ENCODE results near the gene KRTAP10-6.
"Not testable (repeated sequence)": the region's sequence is repeated elsewhere in the genome, so short reads cannot be mapped to it uniquely, and the experiment has no call there.

Gene KRTAP10-6

DNA sequence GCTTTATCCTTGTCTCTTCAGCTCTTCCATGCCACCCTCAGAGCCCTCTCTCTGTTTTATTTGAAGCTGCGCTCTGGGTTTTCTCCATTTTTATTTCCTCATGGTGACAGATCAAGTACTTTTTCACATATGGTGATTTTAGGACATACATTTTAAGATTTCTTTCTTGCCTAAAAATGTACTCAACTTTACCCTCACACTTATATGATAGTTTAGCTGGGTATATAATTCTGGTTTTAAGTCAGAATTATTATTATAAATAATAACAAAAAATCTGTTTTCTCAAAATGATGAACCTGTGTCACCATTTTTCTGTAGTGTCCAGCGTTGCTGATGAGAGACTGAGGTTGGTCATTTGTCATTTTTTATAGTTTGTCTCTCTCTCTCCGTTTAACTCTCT, 11.1 kb downstream of the KRTAP10-6 start:
- H3K4me3 ChIP-seq (ENCODE audit: low read length) = no peak overlapping the region
- TF ChIP-seq, protein P1, sequence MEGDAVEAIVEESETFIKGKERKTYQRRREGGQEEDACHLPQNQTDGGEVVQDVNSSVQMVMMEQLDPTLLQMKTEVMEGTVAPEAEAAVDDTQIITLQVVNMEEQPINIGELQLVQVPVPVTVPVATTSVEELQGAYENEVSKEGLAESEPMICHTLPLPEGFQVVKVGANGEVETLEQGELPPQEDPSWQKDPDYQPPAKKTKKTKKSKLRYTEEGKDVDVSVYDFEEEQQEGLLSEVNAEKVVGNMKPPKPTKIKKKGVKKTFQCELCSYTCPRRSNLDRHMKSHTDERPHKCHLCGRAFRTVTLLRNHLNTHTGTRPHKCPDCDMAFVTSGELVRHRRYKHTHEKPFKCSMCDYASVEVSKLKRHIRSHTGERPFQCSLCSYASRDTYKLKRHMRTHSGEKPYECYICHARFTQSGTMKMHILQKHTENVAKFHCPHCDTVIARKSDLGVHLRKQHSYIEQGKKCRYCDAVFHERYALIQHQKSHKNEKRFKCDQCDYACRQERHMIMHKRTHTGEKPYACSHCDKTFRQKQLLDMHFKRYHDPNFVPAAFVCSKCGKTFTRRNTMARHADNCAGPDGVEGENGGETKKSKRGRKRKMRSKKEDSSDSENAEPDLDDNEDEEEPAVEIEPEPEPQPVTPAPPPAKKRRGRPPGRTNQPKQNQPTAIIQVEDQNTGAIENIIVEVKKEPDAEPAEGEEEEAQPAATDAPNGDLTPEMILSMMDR (conservative IDR thresholded peaks at IDR 0.05; ENCODE audit: low read length) = no peak
- no peak for DNase-seq (ENCODE audit: low read depth)

DNA sequence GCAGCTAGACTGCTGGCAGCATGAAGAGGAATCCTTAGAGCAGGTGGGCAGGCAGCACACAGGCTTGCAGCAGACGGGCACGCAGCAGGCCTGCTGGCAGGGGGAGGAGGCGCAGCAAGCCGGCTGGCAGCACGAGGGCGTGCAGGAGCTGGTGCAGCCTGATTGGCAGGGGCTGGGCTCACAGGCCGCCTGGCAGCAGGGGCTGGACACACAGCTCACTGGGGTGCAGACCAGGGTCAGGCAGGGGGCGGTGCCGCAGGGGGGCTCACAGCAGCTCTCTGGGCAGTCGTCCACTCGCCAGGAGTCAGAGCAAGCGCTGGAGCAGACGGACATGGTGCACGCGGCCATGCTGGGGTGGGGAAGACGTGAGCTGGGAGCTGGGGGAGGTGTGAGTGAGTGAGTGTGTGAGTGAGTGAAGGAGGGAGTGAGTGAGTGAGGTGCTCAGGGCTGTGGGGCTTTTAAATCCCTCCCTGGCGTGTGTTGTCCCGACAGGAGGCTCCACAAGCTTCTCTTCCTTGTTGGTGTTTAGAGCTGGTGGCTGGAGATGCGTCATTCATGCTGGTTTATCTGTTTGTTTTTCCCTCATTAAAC, 12.0 kb downstream of the KRTAP10-6 start, which contains the start of gene KRTAP10-5:
Gene KRTAP10-5, minus strand, starts transcription at position 374 of the 591 bp plus-strand sequence. Its CDS starts 26 bp downstream, at position 348.
- DNase-seq (ENCODE audit: low read depth); H3K4me3 ChIP-seq (ENCODE audit: low read length): not testable (repeated sequence)

DNA sequence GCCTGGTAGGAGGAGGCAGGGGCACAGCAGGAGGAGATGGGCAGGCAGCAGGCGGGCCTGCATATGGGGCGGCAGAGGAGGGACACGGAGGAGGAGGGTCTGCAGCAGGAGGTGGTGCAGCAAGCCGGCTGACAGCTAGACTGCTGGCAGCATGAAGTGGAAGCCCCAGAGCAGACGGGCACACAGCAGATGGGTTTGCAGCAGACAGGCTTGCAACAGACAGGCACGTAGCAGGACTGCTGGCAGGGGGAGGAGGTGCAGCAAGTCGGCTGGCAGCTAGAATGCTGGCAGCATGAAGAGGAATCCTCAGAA, 12.5 kb downstream of the KRTAP10-6 start:
- TF ChIP-seq, protein P1 (conservative IDR thresholded peaks at IDR 0.05; ENCODE audit: low read length) = no peak
- no peak for DNase-seq (ENCODE audit: low read depth)
- H3K4me3 ChIP-seq (ENCODE audit: low read length) = no peak overlapping the region

DNA sequence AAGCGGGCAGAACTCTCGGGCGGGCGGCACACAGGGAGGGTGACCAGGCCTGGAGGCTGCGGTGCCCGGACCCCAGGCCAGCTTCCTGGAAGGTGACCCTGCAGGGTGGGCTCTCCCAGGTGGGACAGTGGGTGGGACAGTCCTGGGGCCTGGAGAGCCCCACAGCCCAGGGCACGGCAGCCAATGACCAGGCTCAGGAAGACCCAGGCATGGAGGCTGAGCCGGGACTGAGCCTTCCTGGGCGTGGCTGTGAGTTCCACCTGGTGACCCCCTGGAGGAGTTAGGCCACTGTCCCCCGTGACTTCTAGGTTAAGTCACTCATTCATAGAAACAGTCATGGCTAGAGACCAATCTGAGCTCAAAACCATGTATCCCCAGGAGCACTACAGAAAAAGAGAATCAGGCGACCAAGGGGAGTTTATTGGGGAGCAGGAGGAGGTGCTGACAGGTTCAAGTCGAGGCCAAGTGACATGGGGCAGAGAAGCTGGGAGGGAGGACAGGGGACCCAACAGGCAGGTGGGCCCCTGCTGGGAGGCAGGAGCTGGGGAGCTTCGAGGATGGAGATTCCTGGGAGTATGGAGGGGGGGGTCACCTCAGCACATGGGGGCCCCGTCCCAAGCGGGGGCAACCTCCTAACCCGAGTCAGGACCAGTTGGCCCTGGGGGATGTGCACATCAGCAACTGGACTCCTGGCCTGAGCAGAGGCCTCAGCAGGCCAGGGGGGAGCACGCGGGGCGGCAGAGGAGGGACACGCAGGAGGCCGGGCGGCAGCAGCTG, 13.1 kb downstream of the KRTAP10-6 start:
- no peak for DNase-seq (ENCODE audit: low read depth)
- no peak overlapping the region for H3K4me3 ChIP-seq (ENCODE audit: low read length)
- TF ChIP-seq, protein P1 (conservative IDR thresholded peaks at IDR 0.05; ENCODE audit: low read length) = no peak

DNA sequence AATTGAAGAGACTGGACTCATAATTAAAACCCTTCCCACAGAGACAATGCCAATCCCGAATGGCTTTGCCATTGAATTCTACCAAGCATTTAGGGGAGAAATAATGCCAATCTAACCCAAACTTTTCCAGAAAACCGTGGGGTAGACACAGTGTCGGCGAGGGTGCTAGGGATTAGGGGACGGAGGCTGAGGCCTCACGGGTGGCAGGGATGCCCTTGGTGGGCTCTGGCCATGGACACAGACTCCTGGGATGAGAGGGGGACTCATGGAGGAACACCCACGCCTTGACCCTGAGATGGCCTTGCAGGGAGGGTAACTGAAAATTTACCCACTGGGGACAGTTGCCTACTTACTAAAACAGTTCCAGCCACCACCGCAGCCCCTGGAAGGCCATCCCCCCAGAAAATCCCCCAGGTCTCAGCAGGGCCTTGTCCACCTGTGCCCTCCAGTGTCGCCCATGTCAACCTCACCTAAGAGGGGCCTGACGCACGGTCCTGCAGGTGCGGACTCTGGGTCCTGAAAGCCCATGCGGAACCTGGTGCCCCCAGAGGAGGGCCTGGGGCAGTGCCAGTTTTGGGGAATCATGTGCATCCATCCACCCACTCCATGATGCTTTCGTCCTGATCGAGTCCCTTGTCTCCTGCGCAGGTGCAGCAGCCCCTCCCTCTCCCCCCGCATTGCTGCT, 13.8 kb downstream of the KRTAP10-6 start:
- no peak overlapping the region for H3K4me3 ChIP-seq (ENCODE audit: low read length)
- no peak for DNase-seq (ENCODE audit: low read depth)
- TF ChIP-seq, protein P1 (conservative IDR thresholded peaks at IDR 0.05; ENCODE audit: low read length) = no peak

DNA sequence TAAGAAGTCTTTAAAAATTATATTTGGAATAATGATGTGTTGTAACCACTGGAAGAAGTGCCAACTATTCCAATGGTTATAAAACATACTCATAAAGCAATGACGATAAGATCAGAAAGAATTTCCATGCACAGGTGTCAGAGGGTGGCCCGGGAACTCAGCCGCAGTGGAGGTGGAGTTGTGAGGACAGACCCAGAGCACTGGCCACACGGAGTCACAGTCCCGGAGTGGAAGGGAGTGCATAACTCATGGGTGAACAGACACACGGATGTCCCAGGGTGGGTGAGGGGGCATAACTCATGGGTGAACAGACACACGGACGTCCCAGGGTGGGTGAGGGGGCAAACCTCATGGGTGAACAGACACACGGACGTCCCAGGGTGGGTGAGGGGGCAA, 16.3 kb downstream of the KRTAP10-6 start:
- TF ChIP-seq, protein P1 (conservative IDR thresholded peaks at IDR 0.05; ENCODE audit: low read length) = no peak
- no peak overlapping the region for H3K4me3 ChIP-seq (ENCODE audit: low read length)
- no peak for DNase-seq (ENCODE audit: low read depth)

DNA sequence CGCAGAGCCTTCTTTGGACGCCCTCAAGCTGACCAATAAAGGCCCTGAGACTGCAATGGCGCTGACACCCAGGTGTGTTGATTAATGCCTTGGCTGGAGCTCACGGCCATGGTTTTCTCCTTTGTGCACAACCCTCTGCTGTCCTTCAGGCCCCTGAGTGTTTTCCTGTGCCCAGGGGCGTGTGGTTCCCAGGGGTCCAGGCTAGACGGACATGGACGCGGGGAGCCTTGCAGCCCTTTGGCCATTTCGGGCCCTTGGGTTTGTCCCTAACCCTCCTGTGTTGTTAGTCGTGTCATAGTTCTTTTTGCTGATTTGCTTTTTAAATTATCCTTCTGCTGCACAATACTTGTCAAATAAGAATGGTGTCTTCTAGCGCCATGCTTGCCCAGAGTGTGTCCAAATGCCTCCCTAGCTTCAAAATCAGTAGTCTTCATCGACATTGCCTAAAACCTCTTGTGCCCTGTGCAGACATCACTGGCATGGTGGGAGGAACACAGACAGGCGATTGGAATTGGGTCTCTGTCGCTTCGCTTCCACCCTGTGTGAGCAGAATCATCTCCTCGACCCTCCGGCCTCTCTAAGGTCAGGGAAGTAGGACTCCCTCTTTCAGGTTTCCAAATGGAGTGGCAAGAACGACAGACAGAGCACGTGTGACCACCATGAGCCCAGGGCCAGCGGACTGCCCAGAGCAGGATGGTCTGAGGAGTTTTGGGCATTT, 16.8 kb downstream of the KRTAP10-6 start:
- TF ChIP-seq, protein P1 (conservative IDR thresholded peaks at IDR 0.05; ENCODE audit: low read length) = no peak
- DNase-seq (ENCODE audit: low read depth) = no peak
- no peak overlapping the region for H3K4me3 ChIP-seq (ENCODE audit: low read length)

All from AG10803 (cell line).